ENCODE data around the gene TMEM8B.
"Not testable (repeated sequence)": the region's sequence is repeated elsewhere in the genome, so short reads cannot be mapped to it uniquely, and the experiment has no call there.

The TMEM8B gene

GRCh38 chr9:35907711-35908503 is 78.9 kb downstream of the TMEM8B start:
- DNase-seq (ENCODE audit: low read depth, low spot score), result peak; percentile 82

GRCh38 chr9:35908504-35909125 is 79.6 kb downstream of the TMEM8B start:
- no peak for DNase-seq (ENCODE audit: low read depth, low spot score)

GRCh38 chr9:35909274-35909673 is 80.2 kb downstream of the TMEM8B start, which contains the start of gene SPAAR:
TSS of gene SPAAR (plus strand) at chr9:35909490. CDS start at chr9:35910464, 974 bp downstream.
- no peak for DNase-seq (ENCODE audit: low read depth, low spot score)

- no peak for DNase-seq (ENCODE audit: low read depth, low spot score)
Observed at GRCh38 chr9:35909687-35910612, 80.9 kb downstream of the TMEM8B start.

GRCh38 chr9:35910613-35911359 is 81.8 kb downstream of the TMEM8B start:
- DNase-seq (ENCODE audit: low read depth, low spot score), result peak; percentile 47

GRCh38 chr9:35911690-35912089 is 82.7 kb downstream of the TMEM8B start:
- no peak for DNase-seq (ENCODE audit: low read depth, low spot score)

GRCh38 chr9:35912791-35913400 is 83.9 kb downstream of the TMEM8B start:
- no peak for DNase-seq (ENCODE audit: low read depth, low spot score)

GRCh38 chr9:35913429-35913828 is 84.4 kb downstream of the TMEM8B start:
- DNase-seq (ENCODE audit: low read depth, low spot score), result not testable (repeated sequence)

- peak; percentile 53 for DNase-seq (ENCODE audit: low read depth, low spot score)
Observed at GRCh38 chr9:35914301-35914807, 85.3 kb downstream of the TMEM8B start.

All from ELF-1 (cell line).